G401.6 (cell line): ENCODE data around the gene ADGRG7.
"Not testable (repeated sequence)": the region's sequence is repeated elsewhere in the genome, so short reads cannot be mapped to it uniquely, and the experiment has no call there.

Experiments used
- FAIRE-seq: peaks from 2 replicates; lab custom pipeline; 2012; peaks lifted over from hg19 to GRCh38; lab: Jason Lieb, UNC

Gene ADGRG7

DNA sequence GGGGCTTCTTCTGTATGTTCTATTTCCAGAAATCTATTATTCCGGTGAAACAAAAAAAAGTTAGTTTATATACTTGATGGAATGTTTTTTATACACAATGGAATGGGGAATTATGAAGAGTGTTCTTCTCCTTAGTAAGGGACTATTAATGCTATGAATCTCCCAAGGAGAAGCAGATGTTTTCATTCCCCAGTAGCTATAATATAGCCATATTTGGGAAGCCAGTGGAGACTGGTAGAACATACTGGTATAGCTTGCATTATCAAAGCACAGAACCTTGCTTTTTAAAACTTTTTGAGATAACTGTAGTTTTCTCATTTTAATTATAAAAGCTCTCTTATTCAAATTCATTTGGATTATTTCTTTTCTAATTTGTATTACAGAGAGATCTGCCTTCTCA lies 38.3 kb downstream of the ADGRG7 start:
- no peak for FAIRE-seq

GRCh38 chr3:100650651-100651619 lies 41.5 kb downstream of the ADGRG7 start:
- FAIRE-seq, result no peak

- FAIRE-seq, result no peak
Observed at GRCh38 chr3:100653604-100654294, 44.3 kb downstream of the ADGRG7 start.

DNA sequence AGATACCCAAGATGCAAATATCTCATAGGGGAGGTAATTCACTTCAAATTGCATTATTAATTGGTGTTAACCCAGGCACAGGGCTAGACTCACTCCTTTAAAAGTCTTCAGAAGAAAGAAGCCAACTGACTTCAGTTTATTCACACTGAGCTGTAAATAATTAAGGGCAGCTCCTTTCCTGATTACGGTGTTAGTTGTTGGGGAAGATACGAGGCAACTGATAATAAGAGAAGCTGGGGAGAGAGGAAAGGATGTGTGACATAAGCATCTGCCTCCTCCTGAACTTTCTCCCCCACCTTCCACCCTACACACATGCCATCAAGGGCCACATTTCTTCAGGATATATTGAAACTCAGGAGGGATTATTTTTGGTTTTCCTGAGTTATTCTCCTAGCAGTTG lies 47.5 kb downstream of the ADGRG7 start:
- no peak for FAIRE-seq

GRCh38 chr3:100661294-100661693 lies 51.9 kb downstream of the ADGRG7 start:
- FAIRE-seq, result not testable (repeated sequence)

- FAIRE-seq, result no peak
Observed at GRCh38 chr3:100662113-100662823, 52.9 kb downstream of the ADGRG7 start.

DNA sequence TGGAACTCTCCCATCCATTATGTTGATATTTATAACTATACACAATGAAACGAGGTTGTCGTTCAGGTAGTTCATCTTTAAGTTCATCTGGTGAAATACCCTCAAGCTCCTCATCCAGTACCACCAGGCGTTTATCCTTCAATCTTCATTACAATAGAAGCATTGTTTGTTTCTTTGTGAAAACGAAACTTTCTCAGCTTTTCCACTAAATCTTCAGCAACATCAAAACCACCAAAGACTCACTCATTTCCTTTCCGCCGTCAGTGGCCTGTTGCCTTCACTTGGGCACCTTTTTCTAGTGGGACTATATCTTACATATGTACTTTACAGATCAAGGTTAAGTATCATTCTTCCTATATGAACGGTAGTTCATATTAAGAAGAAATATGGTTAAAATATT lies 55.8 kb downstream of the ADGRG7 start:
- FAIRE-seq, result no peak

DNA sequence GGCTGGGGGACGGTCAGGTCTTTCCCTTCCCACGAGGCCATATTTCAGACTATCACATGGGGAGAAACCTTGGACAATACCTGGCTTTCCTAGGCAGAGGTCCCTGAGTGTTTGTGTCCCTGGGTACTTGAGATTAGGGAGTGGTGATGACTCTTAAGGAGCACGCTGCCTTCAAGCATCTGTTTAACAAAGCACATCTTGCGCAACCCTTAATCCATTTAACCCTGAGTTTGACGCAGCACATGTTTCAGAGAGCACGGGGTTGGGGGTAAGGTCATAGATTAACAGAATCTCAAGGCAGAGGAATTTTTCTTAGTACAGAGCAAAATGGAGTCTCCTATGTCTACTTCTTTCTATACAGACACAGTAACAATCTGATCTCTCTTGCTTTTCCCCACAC lies 57.3 kb downstream of the ADGRG7 start:
- not testable (repeated sequence) for FAIRE-seq

GRCh38 chr3:100667316-100667715 lies 57.9 kb downstream of the ADGRG7 start:
- FAIRE-seq, result not testable (repeated sequence)

- not testable (repeated sequence) for FAIRE-seq
Observed at GRCh38 chr3:100670995-100671394, 61.6 kb downstream of the ADGRG7 start.

DNA sequence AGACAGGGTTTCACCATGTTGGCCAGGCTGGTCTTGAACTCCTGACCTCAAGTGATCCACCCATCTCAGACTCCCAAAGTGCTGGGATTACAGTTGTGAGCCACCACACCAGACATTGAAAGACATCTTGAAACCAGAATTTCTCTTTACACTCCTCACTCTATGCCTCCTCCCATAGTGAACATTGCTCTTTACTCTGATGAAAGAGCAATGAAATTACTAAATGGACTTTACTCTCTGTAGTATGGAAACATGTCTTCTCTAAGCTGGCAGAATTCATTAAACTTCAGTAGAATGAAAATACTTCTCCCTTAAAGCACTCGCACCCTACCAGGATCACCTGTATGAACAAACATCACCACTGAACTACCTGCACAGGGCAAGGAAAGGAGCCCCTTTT lies 72.1 kb downstream of the ADGRG7 start:
- FAIRE-seq, result no peak

GRCh38 chr3:100682056-100682853 lies 72.9 kb downstream of the ADGRG7 start:
- FAIRE-seq, result no peak

DNA sequence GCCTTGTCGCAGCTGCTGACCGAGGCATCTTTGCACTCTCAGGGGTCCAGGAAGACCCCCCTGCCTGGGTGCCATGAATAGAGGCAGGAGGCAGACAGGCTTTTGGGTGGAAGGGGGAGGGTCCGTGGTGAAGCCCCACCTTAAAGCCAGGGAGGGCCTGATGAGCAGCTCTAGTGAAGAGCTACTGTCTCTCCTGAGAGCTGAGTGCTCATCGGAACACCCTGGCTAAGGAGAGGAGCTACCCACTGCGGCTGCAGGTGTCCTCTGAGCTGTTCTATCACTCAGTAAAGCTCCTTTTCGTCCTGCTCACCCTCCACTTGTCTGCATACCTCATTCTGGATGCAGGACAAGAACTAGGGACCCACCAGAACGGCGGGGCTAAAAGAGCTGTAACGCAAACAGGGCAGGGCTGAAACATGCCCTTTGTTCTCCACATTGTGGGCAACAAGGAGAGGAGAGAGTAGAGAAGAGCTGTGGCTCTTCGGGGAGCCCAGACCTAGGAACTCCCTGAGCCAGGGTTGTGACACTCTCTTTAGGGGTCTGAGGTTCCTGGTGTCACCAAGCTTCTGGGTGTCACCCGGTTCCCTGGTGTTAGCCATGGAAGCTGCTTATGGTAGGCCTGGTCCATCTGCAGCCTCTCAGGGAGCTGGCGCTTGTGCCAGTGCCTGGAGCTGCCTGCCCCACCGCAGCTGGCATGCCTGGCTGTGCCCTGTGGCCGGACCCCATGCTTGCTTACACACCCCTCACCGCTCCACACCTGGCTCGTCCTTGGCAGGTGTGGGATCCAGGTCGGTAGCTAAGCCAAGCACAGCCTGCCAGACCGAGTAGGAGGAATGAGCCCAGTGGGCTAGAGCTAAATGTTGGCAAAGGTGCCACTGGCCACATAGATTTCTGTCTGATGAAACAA lies 73.7 kb downstream of the ADGRG7 start:
- FAIRE-seq, result no peak

DNA sequence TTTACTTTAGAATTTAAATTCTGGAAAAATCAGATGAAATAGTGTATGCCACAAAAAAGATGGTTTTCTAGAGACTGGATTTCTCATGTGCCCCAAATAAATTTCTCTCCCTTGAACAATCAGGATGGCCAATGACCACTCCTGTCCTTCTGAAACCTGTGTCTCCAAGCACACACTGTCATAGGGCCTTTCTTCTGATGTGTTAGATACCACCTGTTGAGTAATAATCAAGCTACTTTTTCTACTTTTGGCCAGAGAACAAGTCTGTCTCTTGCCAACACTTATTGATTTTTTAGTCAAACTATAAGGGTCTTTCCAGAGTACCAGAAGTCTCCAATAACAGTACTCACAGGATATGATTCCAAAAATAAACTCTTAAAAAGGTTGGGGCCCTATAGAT lies 83.8 kb downstream of the ADGRG7 start:
- no peak for FAIRE-seq

GRCh38 chr3:100695696-100696095 lies 86.3 kb downstream of the ADGRG7 start:
- no peak for FAIRE-seq

- no peak for FAIRE-seq
Observed at GRCh38 chr3:100696161-100696560, 86.8 kb downstream of the ADGRG7 start.

DNA sequence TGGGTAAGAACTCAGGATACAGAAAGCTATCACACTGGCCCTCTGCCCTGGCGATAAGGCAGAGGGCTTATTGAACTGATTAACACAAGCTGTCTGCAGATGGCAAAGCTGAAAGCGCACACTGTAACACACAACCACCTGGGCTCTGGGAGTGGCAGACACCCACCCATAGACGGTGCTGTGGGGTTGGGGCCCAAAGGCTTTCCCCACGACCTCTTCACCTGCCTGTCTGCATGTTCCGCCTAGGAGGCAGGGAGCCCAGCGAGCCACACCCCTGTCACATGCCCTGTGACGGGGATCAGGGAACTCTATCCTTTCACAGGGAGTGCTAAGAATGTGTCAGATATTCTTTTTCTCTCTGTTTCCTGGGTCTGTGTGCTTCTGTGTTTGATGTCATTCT lies 87.8 kb downstream of the ADGRG7 start:
- FAIRE-seq, result no peak

GRCh38 chr3:100697723-100698285 lies 88.4 kb downstream of the ADGRG7 start:
- FAIRE-seq, result no peak

DNA sequence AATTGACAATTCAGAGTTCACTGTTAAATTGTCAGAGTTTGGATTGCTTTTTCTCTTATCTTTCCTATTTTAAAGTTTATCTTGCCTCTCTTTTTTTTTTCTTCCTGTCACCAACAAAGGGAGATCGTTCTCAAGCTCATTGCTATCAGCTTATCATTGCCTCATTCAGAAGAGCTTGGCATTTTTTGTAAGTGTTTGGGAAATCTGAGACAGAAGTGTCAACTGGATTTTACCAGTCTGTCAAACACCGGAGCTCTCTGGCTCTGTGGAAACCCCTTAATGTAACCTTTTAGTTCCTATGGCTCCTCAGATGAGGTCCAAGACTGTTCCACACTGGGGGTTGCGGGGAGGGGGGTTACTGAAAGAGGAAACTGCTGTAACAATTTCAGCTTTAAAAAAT lies 89.3 kb downstream of the ADGRG7 start:
- FAIRE-seq, result no peak

GRCh38 chr3:100700708-100701107 lies 91.3 kb downstream of the ADGRG7 start:
- no peak for FAIRE-seq
